SW480 (cell line): ENCODE data around the gene YY2.
"Not testable (repeated sequence)": the region's sequence is repeated elsewhere in the genome, so short reads cannot be mapped to it uniquely, and the experiment has no call there.

ENCODE experiments used
- DNase-seq: peaks from one replicate; pipeline ENCODE4 v3.0.0-alpha.2; 2016; ENCODE audit warnings: low spot score

The YY2 gene

GRCh38 chrX:21855937-21856415 is at the start of gene YY2:
TSS of gene YY2 (plus strand) at chrX:21855987. CDS start at chrX:21856485, 498 bp downstream.
- no peak for DNase-seq

GRCh38 chrX:21806691-21807090 is 49.1 kb upstream of the YY2 start:
- peak; percentile 36 for DNase-seq

DNA sequence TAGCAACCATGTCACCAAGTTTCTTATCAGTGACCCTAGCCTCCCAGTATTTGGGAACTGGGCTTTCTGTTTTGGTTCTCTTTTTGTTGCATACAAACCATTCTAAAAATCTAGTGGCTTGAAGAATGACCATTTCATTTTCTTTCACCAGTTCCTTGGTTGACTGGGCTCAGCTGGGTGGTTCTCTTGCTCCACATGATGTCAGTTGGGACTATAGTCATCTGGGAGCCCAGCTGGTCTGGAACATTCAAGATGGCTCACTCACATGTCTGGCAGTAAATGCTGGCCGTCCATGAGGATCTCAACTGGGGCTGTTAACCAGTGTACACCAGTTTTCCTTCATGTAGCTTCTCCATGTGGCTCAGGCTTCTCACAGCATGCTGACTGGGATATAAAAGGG is 44.0 kb upstream of the YY2 start:
- no peak for DNase-seq

DNA sequence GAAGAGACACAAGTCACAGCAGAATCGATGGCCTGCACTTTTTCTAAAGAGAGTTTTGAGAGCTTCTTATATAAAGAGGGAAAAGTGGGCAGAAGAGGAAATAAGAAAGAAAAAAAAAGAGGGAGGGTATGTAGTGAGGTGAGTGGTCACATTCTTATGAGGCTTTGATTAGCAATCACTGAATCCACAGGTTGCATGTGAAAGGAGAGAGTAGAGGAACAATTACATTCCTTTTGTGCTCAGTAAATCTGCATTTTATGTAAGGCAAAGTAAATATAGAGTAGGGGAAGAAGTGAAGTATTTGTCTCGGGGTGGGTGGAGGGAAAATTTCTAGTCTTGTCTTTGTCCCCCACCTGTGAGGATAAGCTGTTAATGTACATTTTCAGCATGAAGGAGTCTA is 43.2 kb upstream of the YY2 start:
- no peak for DNase-seq

- no peak for DNase-seq
Observed at GRCh38 chrX:21813612-21814368, 42.0 kb upstream of the YY2 start.

GRCh38 chrX:21816136-21816535 is 39.7 kb upstream of the YY2 start:
- no peak for DNase-seq

GRCh38 chrX:21820170-21820569 is 35.6 kb upstream of the YY2 start:
- DNase-seq = not testable (repeated sequence)

- DNase-seq = no peak
Observed at GRCh38 chrX:21821875-21822274, 33.9 kb upstream of the YY2 start.

DNA sequence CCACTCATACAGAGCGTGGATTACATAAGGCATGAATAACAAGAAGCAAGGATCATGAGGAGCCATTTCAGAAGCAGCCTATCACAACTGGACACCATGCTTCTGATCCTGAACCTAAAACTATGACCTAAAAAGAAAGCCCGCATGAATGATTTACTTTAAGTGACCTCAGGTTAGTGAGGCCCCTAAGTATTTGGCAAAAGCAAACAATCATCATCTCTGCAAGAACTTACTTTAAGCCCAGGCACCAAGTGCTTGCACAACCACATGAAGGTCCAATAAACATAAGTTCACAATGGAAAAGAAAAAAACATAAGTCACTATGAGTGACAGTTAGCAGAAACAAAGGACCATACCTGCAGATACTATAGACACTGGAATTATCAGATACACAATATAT is 24.3 kb upstream of the YY2 start:
- no peak for DNase-seq

DNA sequence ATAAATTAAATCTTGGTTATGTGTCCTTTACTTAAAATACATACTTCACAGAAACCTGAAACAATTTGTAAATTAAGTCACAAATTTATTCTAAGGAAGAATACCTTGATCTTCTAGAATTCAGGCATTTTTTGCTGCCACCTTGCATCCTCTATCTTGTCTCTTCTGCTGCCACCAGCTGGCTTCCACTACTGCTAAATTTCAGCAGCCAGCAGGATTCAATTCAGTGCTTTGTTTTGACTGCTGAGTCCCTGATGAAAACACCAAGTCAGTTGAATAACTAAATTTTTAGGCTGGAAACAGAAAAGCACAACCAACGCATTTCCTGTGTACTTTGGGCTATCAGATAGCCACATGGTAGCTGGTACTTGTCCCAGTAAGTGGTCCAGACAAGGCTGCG is 18.7 kb upstream of the YY2 start:
- DNase-seq = no peak

DNA sequence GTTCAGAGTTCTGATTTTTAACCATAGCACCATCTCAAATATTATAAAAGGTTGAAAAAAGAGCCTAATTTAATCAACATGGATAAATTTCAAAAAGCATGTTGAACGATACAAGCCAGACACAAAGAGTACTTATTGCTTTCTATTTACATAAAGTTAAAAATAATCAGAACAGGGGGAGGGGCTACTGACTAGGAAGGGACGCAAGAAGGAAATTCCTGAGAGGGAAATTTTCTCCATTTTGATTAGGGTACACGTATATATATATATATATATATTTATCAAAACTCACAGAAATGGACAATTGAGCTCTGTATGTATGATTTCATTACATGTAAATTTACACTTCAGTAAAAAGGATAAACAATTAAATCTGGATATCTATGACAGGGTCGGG is 16.9 kb upstream of the YY2 start:
- peak; percentile 13 for DNase-seq

- peak; percentile 82 for DNase-seq
Observed at GRCh38 chrX:21839334-21840192, 16.2 kb upstream of the YY2 start, which contains the start of gene MBTPS2. TSS of gene MBTPS2 (plus strand) at chrX:21839617. CDS start at chrX:21839735, 118 bp downstream.

- peak; percentile 3 for DNase-seq
Observed at GRCh38 chrX:21840193-21840545, 15.6 kb upstream of the YY2 start.

DNA sequence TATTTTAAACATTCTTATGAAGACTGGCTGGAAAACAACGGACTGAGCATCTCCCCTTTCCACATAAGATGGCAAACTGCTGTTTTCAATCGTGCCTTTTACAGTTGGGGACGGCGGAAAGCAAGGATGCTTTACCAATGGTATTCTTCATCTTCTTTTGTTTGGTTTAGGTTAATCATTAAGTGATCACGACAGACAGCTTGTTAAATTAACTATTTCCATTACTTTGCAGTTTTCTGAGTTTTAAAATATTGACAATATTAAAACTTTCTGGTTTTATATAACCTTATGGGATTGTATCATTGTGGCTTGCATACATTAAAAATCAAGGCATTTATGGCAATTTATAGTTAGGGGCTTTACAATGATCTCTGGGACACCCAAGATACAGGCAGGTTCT is 12.6 kb upstream of the YY2 start:
- DNase-seq = no peak

- no peak for DNase-seq
Observed at GRCh38 chrX:21845096-21845495, 10.7 kb upstream of the YY2 start.

- DNase-seq = no peak
Observed at GRCh38 chrX:21847342-21847741, 8.4 kb upstream of the YY2 start.

GRCh38 chrX:21853578-21853977 is 2.2 kb upstream of the YY2 start:
- DNase-seq = no peak

GRCh38 chrX:21856504-21856903 is 717 bp downstream of the YY2 start:
- DNase-seq = no peak

DNA sequence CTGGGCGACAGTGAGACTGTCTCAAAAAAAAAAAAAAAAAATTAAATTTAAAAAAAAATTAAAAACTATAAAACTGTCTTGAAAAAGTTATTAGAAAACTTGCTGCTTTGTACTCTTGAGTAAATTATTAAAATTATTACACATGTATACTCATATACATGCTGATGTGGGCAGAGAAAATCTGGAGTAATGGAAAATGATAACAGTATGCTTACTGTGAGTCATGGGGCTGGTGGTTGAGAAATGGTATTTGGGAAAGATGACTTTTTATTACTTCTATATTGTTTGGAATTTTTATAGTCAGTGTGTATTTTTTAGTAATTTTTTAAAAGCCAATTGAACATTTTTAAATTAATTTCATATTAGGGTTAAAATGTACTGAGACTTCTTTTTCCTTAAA is 7.5 kb downstream of the YY2 start:
- no peak for DNase-seq

DNA sequence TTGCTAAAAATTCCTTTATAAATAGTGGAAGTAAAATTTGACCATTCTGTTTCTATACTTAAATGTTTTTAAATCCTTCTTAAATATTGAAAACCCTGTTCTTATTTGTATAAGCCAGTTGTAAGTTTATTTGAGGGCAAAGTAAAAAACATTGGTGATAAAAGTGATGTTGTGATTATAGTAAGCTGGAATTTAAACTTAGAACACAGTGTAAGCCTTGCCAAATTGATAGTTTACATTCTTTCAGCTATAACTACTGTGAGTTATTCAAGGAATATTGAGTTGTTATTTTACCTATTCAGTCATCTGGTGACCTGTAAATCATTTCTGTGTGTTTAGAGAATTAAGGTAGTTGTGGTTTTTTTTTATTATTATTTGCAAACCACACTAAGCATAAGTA is 9.6 kb downstream of the YY2 start:
- no peak for DNase-seq

DNA sequence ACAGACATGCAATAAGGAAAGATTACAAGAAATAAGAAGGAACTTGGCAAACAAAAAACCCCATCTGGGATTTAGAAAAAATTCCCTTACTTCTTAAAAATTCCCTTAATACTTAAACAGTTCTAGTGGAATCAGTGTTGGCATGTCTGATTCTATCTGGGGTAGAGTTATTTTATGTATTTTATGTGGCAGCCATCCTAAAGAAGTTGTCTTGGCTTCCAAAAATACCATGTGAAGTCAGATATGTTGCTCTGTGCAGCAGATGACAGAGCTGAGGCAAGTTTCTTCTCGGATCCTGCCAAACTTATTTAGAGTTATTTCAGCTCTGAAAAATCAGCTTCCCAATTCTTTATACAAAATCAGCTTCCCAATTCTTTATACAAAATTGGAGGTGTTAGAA is 14.7 kb downstream of the YY2 start:
- DNase-seq = no peak

- no peak for DNase-seq
Observed at GRCh38 chrX:21873063-21873775, 17.4 kb downstream of the YY2 start.

- not testable (repeated sequence) for DNase-seq
Observed at GRCh38 chrX:21874182-21874581, 18.4 kb downstream of the YY2 start.
